K562 (cell line): ENCODE data around the gene GSTA5.

Experiments
- ARID3B ChIP-seq: fragments of 250-450 bp; sonication (Bioruptor Pico); IDR thresholded peaks from 2 replicates; pipeline ENCODE4 v1.4.0; 2020; ENCODE audit warnings: borderline replicate concordance
- CHD2 ChIP-seq: IDR thresholded peaks from 2 replicates; pipeline ENCODE4 v1.6.1; 2011; ENCODE audit warnings: low read depth, low read length
- CTCF ChIP-seq, 3 experiments: IDR thresholded peaks in 2 of 3; conservative IDR thresholded peaks in 1 of 3; 2 replicates each; pipeline ENCODE4 v1.5.1; 2011 to 2012; ENCODE audit warnings: low read length in 3 of 3, mild to moderate bottlenecking in 3 of 3, control low read depth in 2 of 3, improper control_type of control experiment in 1 of 3, inconsistent platforms in 1 of 3, low read depth in 1 of 3, mixed read lengths in 1 of 3, moderate library complexity in 1 of 3; ENCODE audit not compliant: insufficient read depth in 2 of 3
- DPF2 ChIP-seq: fragments of 450-650 bp; IDR thresholded peaks from 2 replicates; pipeline ENCODE4 v1.6.1; 2016
- ESRRA ChIP-seq: fragments of 450-650 bp; IDR thresholded peaks from 2 replicates; pipeline ENCODE4 v1.6.1; 2014; ENCODE audit warnings: low read depth, mild to moderate bottlenecking, moderate library complexity, borderline replicate concordance
- NFRKB ChIP-seq: fragments of 450-650 bp; IDR thresholded peaks from 2 replicates; pipeline ENCODE4 v1.6.1; 2016; ENCODE audit warnings: low read depth
- POLR2A ChIP-seq: fragments of 450-650 bp; conservative IDR thresholded peaks from 2 replicates; pipeline ENCODE4 v1.6.1; 2016
- PREB ChIP-seq: sonication (generic); formaldehyde crosslinking; IDR thresholded peaks from 2 replicates; pipeline ENCODE4 v1.8.1; 2023; ENCODE audit warnings: mild to moderate bottlenecking, missing genetic modification reagents
- USF2 ChIP-seq: sonication (generic); formaldehyde crosslinking; IDR thresholded peaks from 2 replicates; pipeline ENCODE4 v1.5.0; 2020; ENCODE audit warnings: missing genetic modification reagents
- ZNF24 ChIP-seq: fragments of 450-650 bp; IDR thresholded peaks from 2 replicates; pipeline ENCODE4 v1.6.1; 2016

GRCh38 chr6:52872031-52872430 lies 31.4 kb upstream of the GSTA5 start:
- TF ChIP-seq USF2 (CRISPR knock-in tag) (no peak), NFRKB (no peak), CTCF (IDR thresholded peaks at IDR 0.05 in 2 of 3, conservative IDR thresholded peaks at IDR 0.05 in 1 of 3; ENCODE audit: insufficient read depth in 2 of 3, low read depth in 1 of 3, low read length in 3 of 3) (no peak), POLR2A (no peak), PREB (CRISPR knock-in tag) (no peak), ESRRA (no peak), ARID3B (CRISPR knock-in tag) (no peak), DPF2 (no peak), CHD2 (no peak), ZNF24 (no peak)
